ENCODE data around the gene RNASEH1.

RNASEH1 gene

DNA sequence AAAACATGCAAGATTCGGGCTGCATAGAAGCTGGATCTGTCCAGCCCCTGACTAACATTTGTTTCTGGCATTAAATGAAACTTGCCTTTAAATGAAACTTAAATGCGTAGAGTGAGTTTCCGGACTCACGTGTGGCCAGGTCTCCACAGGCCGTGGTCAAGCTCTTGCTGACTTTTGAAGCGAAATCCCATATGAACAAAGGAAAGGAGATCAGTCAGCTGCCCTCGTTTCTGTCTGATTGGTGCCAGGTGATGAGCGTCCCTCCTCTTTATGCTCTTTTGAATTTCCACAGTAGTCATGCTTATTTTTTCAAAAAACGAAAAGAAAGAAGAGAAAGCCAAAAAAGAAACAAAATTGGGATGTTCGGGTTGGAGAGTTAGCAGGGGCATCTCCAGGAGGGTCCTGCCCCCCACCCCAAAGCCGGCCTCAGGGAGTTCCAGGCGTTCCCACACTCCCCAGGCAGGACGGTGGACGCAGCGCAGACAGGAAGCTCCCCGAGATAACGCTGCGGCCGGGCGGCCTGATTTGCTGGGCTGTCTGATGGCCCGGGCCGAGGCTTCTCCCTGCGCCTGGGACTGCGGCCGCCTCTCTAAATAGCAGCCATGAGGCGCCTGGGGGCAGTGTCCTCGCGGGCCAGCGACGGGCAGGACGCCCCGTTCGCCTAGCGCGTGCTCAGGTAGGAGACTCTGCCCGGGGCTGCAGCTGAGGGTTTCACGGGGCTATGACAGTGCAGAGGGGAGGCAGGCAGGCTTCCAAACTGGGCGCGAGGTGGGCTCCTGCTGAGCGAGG, 36.6 kb upstream of the RNASEH1 start, which contains the start of gene COLEC11:
COLEC11 (plus strand) TSS at position 620 of the 789 bp plus-strand sequence. CDS start 9,229 bp downstream, outside the sequence.
- no peak within 1 kb of the TSS for H2AFZ ChIP-seq (ENCODE audit: low read depth, low read length, severe bottlenecking)

DNA sequence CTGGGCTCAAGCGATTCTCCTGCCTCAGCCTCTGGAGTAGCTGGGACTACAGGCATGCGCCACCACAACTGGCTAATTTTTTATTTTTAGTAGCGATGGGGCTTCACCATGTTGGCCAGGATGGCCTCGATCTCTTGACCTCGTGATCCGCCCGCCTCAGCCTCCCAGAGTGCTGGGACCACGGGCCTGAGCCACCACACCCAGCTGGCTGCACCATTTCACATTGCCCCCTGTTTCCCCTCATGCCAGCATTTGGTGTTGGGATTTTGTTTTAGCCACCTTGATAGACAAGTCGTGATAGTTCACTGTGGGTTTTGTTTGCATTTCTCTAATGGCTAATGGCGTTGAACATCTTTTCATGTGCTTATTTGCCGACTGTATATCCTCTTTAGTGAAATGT, 31.0 kb upstream of the RNASEH1 start:
- H3K9ac ChIP-seq (ENCODE audit: low read length), result no peak overlapping the region
- H3K9me2 ChIP-seq (replicated peaks; ENCODE audit: insufficient read depth, low read length), result no peaks in the 10 kb centered on the region
- peaks cover 12% of the 10 kb centered on the region for H3F3A ChIP-seq (ENCODE audit: insufficient read depth)
- no peaks in the 10 kb centered on the region for H3K27me3 ChIP-seq (ENCODE audit: low read length)
- H3K27ac ChIP-seq (ENCODE audit: low read depth, low read length), result no peak overlapping the region
- TF ChIP-seq, protein P1, sequence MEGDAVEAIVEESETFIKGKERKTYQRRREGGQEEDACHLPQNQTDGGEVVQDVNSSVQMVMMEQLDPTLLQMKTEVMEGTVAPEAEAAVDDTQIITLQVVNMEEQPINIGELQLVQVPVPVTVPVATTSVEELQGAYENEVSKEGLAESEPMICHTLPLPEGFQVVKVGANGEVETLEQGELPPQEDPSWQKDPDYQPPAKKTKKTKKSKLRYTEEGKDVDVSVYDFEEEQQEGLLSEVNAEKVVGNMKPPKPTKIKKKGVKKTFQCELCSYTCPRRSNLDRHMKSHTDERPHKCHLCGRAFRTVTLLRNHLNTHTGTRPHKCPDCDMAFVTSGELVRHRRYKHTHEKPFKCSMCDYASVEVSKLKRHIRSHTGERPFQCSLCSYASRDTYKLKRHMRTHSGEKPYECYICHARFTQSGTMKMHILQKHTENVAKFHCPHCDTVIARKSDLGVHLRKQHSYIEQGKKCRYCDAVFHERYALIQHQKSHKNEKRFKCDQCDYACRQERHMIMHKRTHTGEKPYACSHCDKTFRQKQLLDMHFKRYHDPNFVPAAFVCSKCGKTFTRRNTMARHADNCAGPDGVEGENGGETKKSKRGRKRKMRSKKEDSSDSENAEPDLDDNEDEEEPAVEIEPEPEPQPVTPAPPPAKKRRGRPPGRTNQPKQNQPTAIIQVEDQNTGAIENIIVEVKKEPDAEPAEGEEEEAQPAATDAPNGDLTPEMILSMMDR (IDR thresholded peaks at IDR 0.05; ENCODE audit: insufficient read depth, low read length, poor library complexity, severe bottlenecking), result no peak
- no peak for TF ChIP-seq EZH2phosphoT487 (conservative IDR thresholded peaks at IDR 0.05; ENCODE audit: low read length)
- no peaks in the 10 kb centered on the region for H3K36me3 ChIP-seq (ENCODE audit: low read length)
- no peak overlapping the region for H2AFZ ChIP-seq (ENCODE audit: low read depth, low read length, severe bottlenecking)
- H3K4me2 ChIP-seq (ENCODE audit: low read depth, low read length, poor library complexity, severe bottlenecking), result no peak overlapping the region
- no peaks in the 10 kb centered on the region for H3K79me2 ChIP-seq (ENCODE audit: insufficient read depth, low read length)
- no peak overlapping the region for H3K4me3 ChIP-seq (ENCODE audit: insufficient read depth, low read length, poor library complexity, severe bottlenecking)
- no peaks in the 10 kb centered on the region for H3K9me3 ChIP-seq (ENCODE audit: insufficient read depth, low read length)
- no peaks in the 10 kb centered on the region for H4K20me1 ChIP-seq (ENCODE audit: low read depth, low read length)

More for the DNA sequence above, 36.6 kb upstream of the RNASEH1 start, which contains the start of gene COLEC11:
- Histone ChIP-seq H3K9me3 (ENCODE audit: insufficient read depth, low read length) (no peaks in the 10 kb centered on the region), H3K4me3 (ENCODE audit: insufficient read depth, low read length, poor library complexity, severe bottlenecking) (no peak within 1 kb of the TSS), H3K36me3 (ENCODE audit: low read length) (no peaks in the 10 kb centered on the region), H3F3A (ENCODE audit: insufficient read depth) (no peaks in the 10 kb centered on the region), H3K79me2 (ENCODE audit: insufficient read depth, low read length) (no peaks in the 10 kb centered on the region), H3K9me2 (replicated peaks; ENCODE audit: insufficient read depth, low read length) (no peaks in the 10 kb centered on the region), H3K4me2 (ENCODE audit: low read depth, low read length, poor library complexity, severe bottlenecking) (no peak within 1 kb of the TSS), H4K20me1 (ENCODE audit: low read depth, low read length) (no peaks in the 10 kb centered on the region), H3K27me3 (ENCODE audit: low read length) (no peaks in the 10 kb centered on the region), H3K9ac (ENCODE audit: low read length) (no peak within 1 kb of the TSS), H3K27ac (ENCODE audit: low read depth, low read length) (no peak within 1 kb of the TSS)
- TF ChIP-seq EZH2phosphoT487 (conservative IDR thresholded peaks at IDR 0.05; ENCODE audit: low read length), result no peak
- TF ChIP-seq, protein P1 (IDR thresholded peaks at IDR 0.05; ENCODE audit: insufficient read depth, low read length, poor library complexity, severe bottlenecking), result no peak

DNA sequence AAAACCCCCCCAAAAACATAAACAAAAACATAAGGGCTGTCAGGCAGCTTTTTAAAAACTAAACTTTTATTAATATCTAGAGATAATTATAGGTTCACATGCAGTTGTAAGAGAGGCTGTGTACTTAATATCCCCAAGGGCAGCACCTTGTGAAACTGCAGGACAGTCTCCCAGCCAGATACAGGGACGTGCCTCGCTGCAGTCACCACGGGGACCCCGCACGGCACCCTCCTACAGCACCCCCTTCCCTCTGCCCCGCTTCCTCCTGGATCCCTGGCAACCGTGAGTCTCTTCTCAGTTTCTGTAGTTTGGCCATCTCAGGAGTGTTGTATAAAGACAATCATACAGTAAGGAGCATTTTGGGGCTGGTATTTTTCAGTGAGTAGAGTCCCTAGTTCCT, 30.0 kb upstream of the RNASEH1 start:
- Histone ChIP-seq H3K36me3 (ENCODE audit: low read length) (peaks cover 4% of the 10 kb centered on the region; the same call in 1 of the 2 replicates), H3K9ac (ENCODE audit: low read length) (no peak overlapping the region), H3F3A (ENCODE audit: insufficient read depth) (peaks cover 21% of the 10 kb centered on the region), H3K27ac (ENCODE audit: low read depth, low read length) (no peak overlapping the region), H4K20me1 (ENCODE audit: low read depth, low read length) (no peaks in the 10 kb centered on the region), H3K9me3 (ENCODE audit: insufficient read depth, low read length) (no peaks in the 10 kb centered on the region), H3K9me2 (replicated peaks; ENCODE audit: insufficient read depth, low read length) (no peaks in the 10 kb centered on the region), H2AFZ (ENCODE audit: low read depth, low read length, severe bottlenecking) (no peak overlapping the region), H3K4me2 (ENCODE audit: low read depth, low read length, poor library complexity, severe bottlenecking) (no peak overlapping the region), H3K79me2 (ENCODE audit: insufficient read depth, low read length) (no peaks in the 10 kb centered on the region), H3K27me3 (ENCODE audit: low read length) (no peaks in the 10 kb centered on the region), H3K4me3 (ENCODE audit: insufficient read depth, low read length, poor library complexity, severe bottlenecking) (no peak overlapping the region)
- TF ChIP-seq EZH2phosphoT487 (conservative IDR thresholded peaks at IDR 0.05; ENCODE audit: low read length), result no peak
- TF ChIP-seq, protein P1 (IDR thresholded peaks at IDR 0.05; ENCODE audit: insufficient read depth, low read length, poor library complexity, severe bottlenecking), result no peak

Data from SU-DHL-6 (cell line).